Bronchial epithelial cell (primary cell): ENCODE results near the gene U2AF1L4. TPM values are rescaled to one million over a fixed set of nuclear protein-coding genes. Genes with fewer than 3 reads are reported as not detected.

Experiments
- DNase-seq: peaks from one replicate; pipeline ENCODE4 v3.0.0-alpha.2; 2010; ENCODE audit warnings: low read depth
- FAIRE-seq: peaks from 2 replicates; lab custom pipeline; 2011; peaks lifted over from hg19 to GRCh38; lab: Jason Lieb, UNC
- H3K27me3 ChIP-seq: 2 replicates; pipeline ENCODE4 v1.5.1; 2011; ENCODE audit warnings: low read length; ENCODE audit not compliant: control insufficient read depth, insufficient read depth
- H3K36me3 ChIP-seq: 2 replicates; pipeline ENCODE4 v1.5.1; 2011; ENCODE audit warnings: low read length; ENCODE audit not compliant: control insufficient read depth, insufficient read depth
- H3K4me3 ChIP-seq: 2 replicates; pipeline ENCODE4 v1.5.1; 2011; ENCODE audit warnings: mild to moderate bottlenecking, low read depth, low read length, control low read depth
- total RNA-seq: library from RNA; depleted of rRNA; stranded (reverse); fragments of >200 nt; gene quantifications from 2 replicates; pipeline ENCODE4 v1.2.1, GENCODE V29; 2014
- TF ChIP-seq, protein P1 (sequence below): IDR thresholded peaks from 2 replicates; pipeline ENCODE4 v1.5.1; 2011; ENCODE audit warnings: mild to moderate bottlenecking, moderate library complexity, low read length, control low read depth, inconsistent platforms; ENCODE audit not compliant: insufficient read depth, severe bottlenecking

U2AF1L4 gene, protein sequence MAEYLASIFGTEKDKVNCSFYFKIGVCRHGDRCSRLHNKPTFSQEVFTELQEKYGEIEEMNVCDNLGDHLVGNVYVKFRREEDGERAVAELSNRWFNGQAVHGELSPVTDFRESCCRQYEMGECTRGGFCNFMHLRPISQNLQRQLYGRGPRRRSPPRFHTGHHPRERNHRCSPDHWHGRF
- 14.7 and 17.5 TPM in 2 replicates for total RNA-seq

DNA sequence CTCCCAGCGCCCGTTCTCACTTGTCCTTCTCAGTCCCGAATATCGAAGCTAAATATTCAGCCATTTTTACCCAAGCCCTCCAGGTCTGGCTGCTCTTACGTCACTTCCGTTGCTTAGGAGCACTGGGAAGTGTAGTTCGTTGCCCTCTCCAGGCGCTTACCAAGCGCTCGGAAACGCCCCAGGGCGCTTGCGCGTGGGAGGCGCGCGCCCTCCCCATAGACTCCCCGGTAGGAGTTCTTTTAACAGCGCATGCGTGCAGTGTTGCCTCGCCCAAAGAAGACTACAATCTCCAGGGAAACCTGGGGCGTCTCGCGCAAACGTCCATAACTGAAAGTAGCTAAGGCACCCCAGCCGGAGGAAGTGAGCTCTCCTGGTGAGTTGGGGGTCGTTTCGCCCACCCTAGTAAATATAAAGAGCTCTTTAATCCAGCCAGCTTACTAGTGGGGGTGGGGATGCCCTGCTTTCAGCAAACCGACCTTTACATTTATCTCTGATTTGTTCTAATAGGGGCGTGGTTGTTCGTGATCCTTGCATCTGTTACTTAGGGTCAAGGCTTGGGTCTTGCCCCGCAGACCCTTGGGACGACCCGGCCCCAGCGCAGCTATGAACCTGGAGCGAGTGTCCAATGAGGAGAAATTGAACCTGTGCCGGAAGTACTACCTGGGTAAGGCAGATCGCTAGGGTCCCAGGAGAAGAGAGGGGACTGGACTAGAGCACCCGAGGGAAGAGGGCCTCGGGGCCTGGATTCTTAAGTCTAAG lies at the start of gene U2AF1L4, which contains the start of gene PSENEN:
Gene U2AF1L4, minus strand, starts transcription at position 91 of the 759 bp plus-strand sequence. Its CDS starts 27 bp downstream, at position 64.
Gene PSENEN, plus strand, starts transcription at position 324 of the 759 bp plus-strand sequence. Its CDS starts 280 bp downstream, at position 604.
- peak within 1 kb of the TSS; percentile 85 for H3K4me3 ChIP-seq
- TF ChIP-seq, protein P1, sequence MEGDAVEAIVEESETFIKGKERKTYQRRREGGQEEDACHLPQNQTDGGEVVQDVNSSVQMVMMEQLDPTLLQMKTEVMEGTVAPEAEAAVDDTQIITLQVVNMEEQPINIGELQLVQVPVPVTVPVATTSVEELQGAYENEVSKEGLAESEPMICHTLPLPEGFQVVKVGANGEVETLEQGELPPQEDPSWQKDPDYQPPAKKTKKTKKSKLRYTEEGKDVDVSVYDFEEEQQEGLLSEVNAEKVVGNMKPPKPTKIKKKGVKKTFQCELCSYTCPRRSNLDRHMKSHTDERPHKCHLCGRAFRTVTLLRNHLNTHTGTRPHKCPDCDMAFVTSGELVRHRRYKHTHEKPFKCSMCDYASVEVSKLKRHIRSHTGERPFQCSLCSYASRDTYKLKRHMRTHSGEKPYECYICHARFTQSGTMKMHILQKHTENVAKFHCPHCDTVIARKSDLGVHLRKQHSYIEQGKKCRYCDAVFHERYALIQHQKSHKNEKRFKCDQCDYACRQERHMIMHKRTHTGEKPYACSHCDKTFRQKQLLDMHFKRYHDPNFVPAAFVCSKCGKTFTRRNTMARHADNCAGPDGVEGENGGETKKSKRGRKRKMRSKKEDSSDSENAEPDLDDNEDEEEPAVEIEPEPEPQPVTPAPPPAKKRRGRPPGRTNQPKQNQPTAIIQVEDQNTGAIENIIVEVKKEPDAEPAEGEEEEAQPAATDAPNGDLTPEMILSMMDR = no peak
- H3K27me3 ChIP-seq = no peaks in the 10 kb centered on the region
- H3K36me3 ChIP-seq = peaks cover 4% of the 10 kb centered on the region
- FAIRE-seq (no peak), DNase-seq (peak; percentile 98)

DNA sequence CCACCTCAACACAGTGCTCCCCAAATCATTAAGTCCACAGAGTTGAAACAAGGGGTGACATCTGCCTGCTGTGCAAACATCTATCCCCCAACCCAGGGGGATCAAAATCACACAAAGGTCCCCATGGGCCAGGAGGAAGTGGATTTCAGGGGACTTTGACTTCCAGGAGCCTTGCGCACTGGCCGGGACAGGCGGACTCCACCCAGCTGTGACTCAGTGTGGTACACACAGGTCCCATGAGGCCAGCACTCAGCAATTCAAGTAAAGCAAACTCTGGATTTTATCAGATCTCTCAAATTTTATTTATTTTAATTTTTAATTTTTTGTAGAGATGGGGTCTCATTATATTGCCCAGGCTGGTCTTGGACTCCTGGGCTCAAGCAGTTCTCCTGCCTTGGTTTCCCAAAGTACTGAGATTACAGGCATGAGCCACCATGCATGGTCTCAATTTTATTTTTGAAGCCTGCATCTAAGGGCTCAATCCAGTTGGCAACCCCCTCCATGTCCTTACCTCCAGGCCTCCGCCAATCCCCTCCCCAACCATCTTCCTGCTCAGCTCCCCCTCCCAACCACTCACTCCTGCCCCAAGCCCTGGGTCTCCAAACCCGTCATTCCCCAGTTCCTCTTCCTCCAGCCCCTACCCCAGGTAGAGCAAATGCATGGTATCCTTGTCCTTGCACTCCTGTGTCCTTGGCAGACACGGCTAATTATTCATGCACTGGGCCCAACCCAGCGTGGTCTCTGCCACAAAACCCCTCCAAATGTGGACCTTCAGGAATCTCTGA lies 48.4 kb upstream of the U2AF1L4 start:
- Histone ChIP-seq H3K4me3 (no peak overlapping the region), H3K36me3 (no peaks in the 10 kb centered on the region), H3K27me3 (peaks cover 11% of the 10 kb centered on the region)
- FAIRE-seq = no peak
- TF ChIP-seq, protein P1 = no peak
- no peak for DNase-seq

DNA sequence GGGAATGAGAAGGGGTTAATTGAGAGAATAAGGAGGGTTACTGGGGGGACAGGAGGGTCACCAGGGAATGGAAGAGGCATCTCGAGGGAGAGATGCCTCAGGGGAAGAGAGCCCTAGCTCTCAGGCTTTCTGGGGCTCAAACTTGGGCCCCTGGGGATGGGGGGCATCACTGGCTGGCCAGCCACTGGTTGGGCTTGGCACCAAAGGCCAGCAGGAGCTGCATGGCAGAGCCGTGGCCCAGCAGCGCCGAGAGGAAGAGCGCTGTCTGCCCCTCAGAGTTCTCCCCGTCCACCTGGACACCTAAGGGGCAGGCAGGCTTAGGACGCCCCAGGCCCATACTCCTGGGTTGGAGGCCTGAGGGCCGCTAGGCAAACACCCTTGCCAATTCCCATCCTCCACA lies 47.7 kb upstream of the U2AF1L4 start:
- DNase-seq (no peak), FAIRE-seq (no peak)
- TF ChIP-seq, protein P1 = no peak

DNA sequence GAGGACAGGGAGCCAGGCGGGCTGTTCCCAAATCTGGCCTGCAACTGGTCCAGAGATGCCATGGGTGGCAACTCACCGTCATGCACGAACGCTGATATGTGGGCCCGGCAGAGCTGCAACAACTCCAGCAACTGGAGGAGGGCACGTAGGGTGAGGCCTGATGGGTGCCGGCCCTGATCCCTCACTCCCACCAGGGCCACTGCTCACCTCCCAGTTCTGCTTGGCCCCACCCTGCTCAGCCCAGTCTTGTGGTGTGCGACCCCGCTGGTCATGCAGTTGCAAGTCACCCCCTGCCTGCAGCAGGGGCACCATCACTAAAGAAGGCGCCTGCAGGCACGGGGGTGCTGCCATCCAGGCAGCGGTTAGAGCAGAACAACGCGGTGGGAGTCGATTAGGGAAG lies 47.1 kb upstream of the U2AF1L4 start:
- no peak overlapping the region for H3K4me3 ChIP-seq
- H3K27me3 ChIP-seq = peaks cover 9% of the 10 kb centered on the region
- FAIRE-seq = no peak
- no peak for DNase-seq
- H3K36me3 ChIP-seq = no peaks in the 10 kb centered on the region
- TF ChIP-seq, protein P1 = no peak

More for the DNA sequence above, 47.7 kb upstream of the U2AF1L4 start:
- Histone ChIP-seq H3K27me3 (peaks cover 11% of the 10 kb centered on the region), H3K4me3 (no peak overlapping the region), H3K36me3 (no peaks in the 10 kb centered on the region)

DNA sequence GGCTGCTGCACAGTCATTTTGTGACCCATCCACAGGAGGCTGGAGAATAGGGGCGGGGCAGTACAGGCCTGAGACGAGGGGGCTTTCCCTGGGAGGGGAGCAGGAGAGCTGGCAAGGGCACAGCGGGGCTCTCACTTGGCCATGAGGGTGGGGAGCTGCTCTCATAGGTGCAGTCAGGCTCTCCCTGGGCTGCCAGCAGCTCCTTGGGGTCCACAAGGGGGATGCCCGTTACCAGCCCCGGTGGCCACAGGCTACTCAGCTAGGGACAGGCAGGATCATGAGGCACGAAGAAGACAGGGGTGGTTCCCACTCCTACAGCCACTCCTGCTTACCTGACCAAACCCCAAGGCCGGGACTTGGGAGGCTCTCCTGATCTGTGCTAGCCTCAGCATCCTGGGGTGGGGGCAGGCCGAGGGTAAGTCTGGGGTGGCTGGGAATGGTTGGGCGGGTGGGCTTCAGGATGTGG lies 46.6 kb upstream of the U2AF1L4 start:
- no peak for FAIRE-seq
- H3K36me3 ChIP-seq = no peaks in the 10 kb centered on the region
- TF ChIP-seq, protein P1 = no peak
- H3K27me3 ChIP-seq = peaks cover 7% of the 10 kb centered on the region
- H3K4me3 ChIP-seq = no peak overlapping the region
- no peak for DNase-seq
